GM12892 (cell line): ENCODE results near the gene CEMIP.

ENCODE experiments used
- POLR2A ChIP-seq: IDR thresholded peaks from 2 replicates; pipeline ENCODE4 v1.6.1; 2011; ENCODE audit warnings: low read depth, low read length, control low read depth
- POLR2AphosphoS5 ChIP-seq: IDR thresholded peaks from 2 replicates; pipeline ENCODE4 v1.6.1; 2011; ENCODE audit warnings: low read depth, low read length, control low read depth

GRCh38 chr15:80976851-80977250 lies 197.7 kb downstream of the CEMIP start:
- TF ChIP-seq POLR2AphosphoS5 (no peak), POLR2A (no peak)
